ENCODE data around the gene RGS4.

Gene RGS4

GRCh38 chr1:163069142-163069541, at the start of gene RGS4:
TSS of gene RGS4 (plus strand) at chr1:163069361. CDS start at chr1:163069485, 124 bp downstream.
- no peak for DNase-seq (ENCODE audit: low read depth in 2 of 2)

GRCh38 chr1:163022129-163022528, 47.0 kb upstream of the RGS4 start:
- no peak for DNase-seq (ENCODE audit: low read depth in 2 of 2)

- DNase-seq (ENCODE audit: low read depth in 2 of 2) = no peak
These were observed 41.6 kb upstream of the RGS4 start for GRCh38 chr1:163027610-163028009.

GRCh38 chr1:163029901-163030300, 39.3 kb upstream of the RGS4 start:
- no peak for DNase-seq (ENCODE audit: low read depth in 2 of 2)

GRCh38 chr1:163035446-163036249, 33.5 kb upstream of the RGS4 start:
- DNase-seq (ENCODE audit: low read depth in 2 of 2) = no peak

- DNase-seq (ENCODE audit: low read depth in 2 of 2) = no peak
These were observed 32.5 kb upstream of the RGS4 start for GRCh38 chr1:163036671-163037070.

- DNase-seq (ENCODE audit: low read depth in 2 of 2) = no peak
These were observed 30.0 kb upstream of the RGS4 start for GRCh38 chr1:163038928-163039706.

- DNase-seq (ENCODE audit: low read depth in 2 of 2) = no peak
These were observed 29.5 kb upstream of the RGS4 start for GRCh38 chr1:163039707-163040093.

GRCh38 chr1:163046071-163046470, 23.1 kb upstream of the RGS4 start:
- no peak for DNase-seq (ENCODE audit: low read depth in 2 of 2)

GRCh38 chr1:163047951-163048659, 21.1 kb upstream of the RGS4 start:
- DNase-seq (ENCODE audit: low read depth in 2 of 2) = no peak

- DNase-seq (ENCODE audit: low read depth in 2 of 2) = no peak
These were observed 20.3 kb upstream of the RGS4 start for GRCh38 chr1:163048869-163049268.

GRCh38 chr1:163049296-163049695, 19.9 kb upstream of the RGS4 start:
- DNase-seq (ENCODE audit: low read depth in 2 of 2) = no peak

- no peak for DNase-seq (ENCODE audit: low read depth in 2 of 2)
These were observed 18.7 kb upstream of the RGS4 start for GRCh38 chr1:163050496-163050895.

GRCh38 chr1:163054181-163054591, 15.0 kb upstream of the RGS4 start:
- no peak for DNase-seq (ENCODE audit: low read depth in 2 of 2)

GRCh38 chr1:163055005-163055404, 14.2 kb upstream of the RGS4 start:
- DNase-seq (ENCODE audit: low read depth in 2 of 2) = no peak

- no peak for DNase-seq (ENCODE audit: low read depth in 2 of 2)
These were observed 13.6 kb upstream of the RGS4 start for GRCh38 chr1:163055531-163055930.

- DNase-seq (ENCODE audit: low read depth in 2 of 2) = no peak
These were observed 12.3 kb upstream of the RGS4 start for GRCh38 chr1:163056831-163057230.

- DNase-seq (ENCODE audit: low read depth in 2 of 2) = no peak
These were observed 8.7 kb upstream of the RGS4 start for GRCh38 chr1:163060343-163061007.

- DNase-seq (ENCODE audit: low read depth in 2 of 2) = no peak
These were observed 6.0 kb upstream of the RGS4 start for GRCh38 chr1:163063143-163063542.

- no peak for DNase-seq (ENCODE audit: low read depth in 2 of 2)
These were observed 5.6 kb upstream of the RGS4 start for GRCh38 chr1:163063610-163064009.

GRCh38 chr1:163066168-163066567, 3.0 kb upstream of the RGS4 start:
- DNase-seq (ENCODE audit: low read depth in 2 of 2) = no peak

GRCh38 chr1:163066686-163067085, 2.5 kb upstream of the RGS4 start:
- DNase-seq (ENCODE audit: low read depth in 2 of 2) = no peak

All from activated CD8-positive, alpha-beta memory T cell treated with anti-CD3 and anti-CD28 coated beads for 4 hours (primary cell).